ENCODE results near the gene HOXC10. TPM values are rescaled to one million over a fixed set of nuclear protein-coding genes. Genes with fewer than 3 reads are reported as not detected.

HOXC10 gene
- polyA plus RNA-seq, 1 donor (not counting 4 experiments of a cell fraction or from before 2014, with no cell fraction given) = 14.1 TPM

DNA sequence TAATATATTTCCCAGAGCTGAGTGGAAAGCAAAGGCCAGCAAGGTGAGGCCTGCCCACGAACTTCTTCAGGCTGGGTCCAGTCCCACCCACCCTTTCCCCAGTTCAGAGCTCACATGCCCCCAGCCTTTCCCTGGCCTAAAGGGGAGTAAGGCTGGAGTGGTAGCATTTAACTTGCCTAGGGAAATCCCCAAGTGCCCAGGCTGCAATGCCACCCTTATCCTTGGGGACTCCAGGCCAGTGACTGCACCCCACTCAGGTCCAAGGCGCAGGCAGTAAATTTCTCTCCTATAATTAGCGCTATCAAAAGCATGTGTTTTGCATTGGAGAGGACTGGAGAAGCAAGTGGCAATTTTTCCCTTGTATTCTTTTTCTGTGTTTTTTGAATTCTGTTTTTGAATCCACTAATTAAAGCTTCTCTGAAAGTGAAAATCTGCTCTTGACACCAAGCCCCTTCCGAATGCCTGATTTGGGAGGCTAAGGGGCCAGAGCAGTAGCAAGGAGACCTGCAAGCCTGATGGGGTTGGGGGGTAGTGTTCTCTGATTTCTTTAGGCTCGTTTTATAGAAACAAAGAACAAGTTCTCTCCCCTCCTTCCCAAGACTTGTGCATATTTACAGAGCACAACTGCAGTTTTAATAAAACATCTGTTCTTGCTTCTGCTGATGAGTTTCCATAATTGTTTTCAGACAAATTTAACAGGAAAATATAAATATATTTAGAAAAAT lies 39.8 kb downstream of the HOXC10 start:
- DNase-seq (ENCODE audit: low read depth, low spot score) (no peak), FAIRE-seq (no peak)
- Histone ChIP-seq H4K20me1 (ENCODE audit: control insufficient read depth, extremely low read depth, insufficient read depth, low read length) (no peaks in the 10 kb centered on the region), H3K9ac (ENCODE audit: control insufficient read depth, extremely low read depth, insufficient read depth, low read length) (peak overlapping the region; percentile 71), H3K79me2 (ENCODE audit: control insufficient read depth, insufficient read depth, low read length) (peaks cover 89% of the 10 kb centered on the region), H3K4me1 (ENCODE audit: control insufficient read depth, extremely low read depth, insufficient read depth, low read length) (peaks cover 74% of the 10 kb centered on the region), H3K27me3 (ENCODE audit: control insufficient read depth, extremely low read depth, insufficient read depth, low read length) (no peaks in the 10 kb centered on the region), H3K9me3 (ENCODE audit: control insufficient read depth, low read depth, low read length) (no peaks in the 10 kb centered on the region), H2AFZ (ENCODE audit: control insufficient read depth, low read length) (no peak overlapping the region), H3K9me1 (ENCODE audit: control insufficient read depth, extremely low read depth, insufficient read depth, low read length) (no peaks in the 10 kb centered on the region), H3K4me2 (ENCODE audit: control insufficient read depth, extremely low read depth, insufficient read depth, low read depth, low read length) (peak overlapping the region; percentile 98), H3K27ac (ENCODE audit: control insufficient read depth, insufficient read depth, low read length) (peak overlapping the region; percentile 98), H3K4me3 (ENCODE audit: control insufficient read depth in 2 of 3, extremely low read depth in 1 of 3, insufficient read depth in 2 of 3, low read depth in 1 of 3, low read length in 3 of 3) (peak overlapping the region in 2 of 3 experiments; percentile 55 to 63), H3K36me3 (ENCODE audit: control insufficient read depth in 2 of 2, extremely low read depth in 1 of 2, insufficient read depth in 2 of 2, low read length in 2 of 2) (no peaks in the 10 kb centered on the region)
- no peak for TF ChIP-seq EZH2 (IDR thresholded peaks at IDR 0.05; ENCODE audit: low read length)
- TF ChIP-seq, protein P1, sequence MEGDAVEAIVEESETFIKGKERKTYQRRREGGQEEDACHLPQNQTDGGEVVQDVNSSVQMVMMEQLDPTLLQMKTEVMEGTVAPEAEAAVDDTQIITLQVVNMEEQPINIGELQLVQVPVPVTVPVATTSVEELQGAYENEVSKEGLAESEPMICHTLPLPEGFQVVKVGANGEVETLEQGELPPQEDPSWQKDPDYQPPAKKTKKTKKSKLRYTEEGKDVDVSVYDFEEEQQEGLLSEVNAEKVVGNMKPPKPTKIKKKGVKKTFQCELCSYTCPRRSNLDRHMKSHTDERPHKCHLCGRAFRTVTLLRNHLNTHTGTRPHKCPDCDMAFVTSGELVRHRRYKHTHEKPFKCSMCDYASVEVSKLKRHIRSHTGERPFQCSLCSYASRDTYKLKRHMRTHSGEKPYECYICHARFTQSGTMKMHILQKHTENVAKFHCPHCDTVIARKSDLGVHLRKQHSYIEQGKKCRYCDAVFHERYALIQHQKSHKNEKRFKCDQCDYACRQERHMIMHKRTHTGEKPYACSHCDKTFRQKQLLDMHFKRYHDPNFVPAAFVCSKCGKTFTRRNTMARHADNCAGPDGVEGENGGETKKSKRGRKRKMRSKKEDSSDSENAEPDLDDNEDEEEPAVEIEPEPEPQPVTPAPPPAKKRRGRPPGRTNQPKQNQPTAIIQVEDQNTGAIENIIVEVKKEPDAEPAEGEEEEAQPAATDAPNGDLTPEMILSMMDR (optimal IDR thresholded peaks at IDR 0.05 in 1 of 3, IDR thresholded peaks at IDR 0.05 in 1 of 3, conservative IDR thresholded peaks at IDR 0.05 in 1 of 3; ENCODE audit: extremely low read depth in 1 of 3, insufficient read depth in 2 of 3, low read length in 3 of 3) = no peak
- dilution Hi-C loops (cut with MboI; ENCODE audit: extremely low pct_ligation_motif_present, low sequenced_read_pairs) = no loop called here

DNA sequence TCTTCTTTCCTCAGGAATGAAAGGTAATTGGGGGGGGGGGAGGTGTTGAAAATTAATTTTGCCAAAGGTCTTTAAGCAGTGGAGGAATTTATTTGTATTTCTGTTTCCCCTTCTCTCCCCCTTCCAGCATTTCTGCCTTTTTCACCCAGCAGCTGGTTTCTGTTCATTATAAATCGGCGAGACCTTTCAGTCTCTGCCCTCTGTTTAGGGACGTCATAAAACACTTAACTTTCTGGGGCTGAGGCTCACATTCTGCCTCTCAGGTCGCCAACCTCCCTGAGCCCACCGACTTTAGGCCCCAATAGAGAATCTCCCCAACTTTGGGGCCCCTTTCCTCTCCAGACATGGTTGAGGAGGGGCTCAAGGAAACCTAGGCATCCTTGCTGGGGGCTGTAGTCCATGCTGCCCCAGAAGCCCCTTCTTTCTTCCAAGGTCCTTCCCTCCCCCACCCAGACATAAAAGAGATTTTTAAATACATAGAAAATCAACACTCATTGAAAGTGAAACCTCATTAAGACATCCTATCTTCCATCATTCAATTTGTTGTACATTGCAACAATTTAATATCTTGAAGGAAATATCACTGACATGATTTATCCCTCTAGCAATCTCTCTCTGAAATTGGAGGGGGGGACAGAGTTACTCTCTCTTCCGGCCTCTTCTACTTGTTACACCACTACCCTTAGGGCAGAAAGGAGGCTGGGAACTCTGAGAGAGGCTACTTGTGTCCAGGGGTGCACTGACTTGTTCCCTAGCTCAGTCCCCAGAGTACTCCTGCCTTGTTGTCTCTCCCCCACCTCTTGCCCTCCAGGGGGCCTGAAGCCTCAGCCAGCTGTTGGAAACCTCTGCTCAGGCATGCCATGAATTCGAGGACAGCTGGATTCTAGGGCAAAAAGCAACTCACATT lies 40.8 kb downstream of the HOXC10 start:
- no peaks in the 10 kb centered on the region for H4K20me1 ChIP-seq (ENCODE audit: control insufficient read depth, extremely low read depth, insufficient read depth, low read length)
- H3K4me3 ChIP-seq (ENCODE audit: control insufficient read depth in 2 of 3, extremely low read depth in 1 of 3, insufficient read depth in 2 of 3, low read depth in 1 of 3, low read length in 3 of 3) = peak overlapping the region in 2 of 3 experiments; percentile 55 to 56
- peak overlapping the region; percentile 65 for H3K27ac ChIP-seq (ENCODE audit: control insufficient read depth, insufficient read depth, low read length)
- H3K27me3 ChIP-seq (ENCODE audit: control insufficient read depth, extremely low read depth, insufficient read depth, low read length) = no peaks in the 10 kb centered on the region
- no peaks in the 10 kb centered on the region for H3K9me1 ChIP-seq (ENCODE audit: control insufficient read depth, extremely low read depth, insufficient read depth, low read length)
- peaks cover 0 to 1% of the 10 kb centered on the region in 2 experiments for H3K36me3 ChIP-seq (ENCODE audit: control insufficient read depth in 2 of 2, extremely low read depth in 1 of 2, insufficient read depth in 2 of 2, low read length in 2 of 2)
- peaks cover 66% of the 10 kb centered on the region for H3K4me1 ChIP-seq (ENCODE audit: control insufficient read depth, extremely low read depth, insufficient read depth, low read length)
- peak overlapping the region; percentile 71 for H3K9ac ChIP-seq (ENCODE audit: control insufficient read depth, extremely low read depth, insufficient read depth, low read length)
- H3K9me3 ChIP-seq (ENCODE audit: control insufficient read depth, low read depth, low read length) = no peaks in the 10 kb centered on the region
- H3K4me2 ChIP-seq (ENCODE audit: control insufficient read depth, extremely low read depth, insufficient read depth, low read depth, low read length) = peak overlapping the region; percentile 98
- peaks cover 82% of the 10 kb centered on the region for H3K79me2 ChIP-seq (ENCODE audit: control insufficient read depth, insufficient read depth, low read length)
- DNase-seq (ENCODE audit: low read depth, low spot score) (no peak), FAIRE-seq (no peak)
- TF ChIP-seq EZH2 (IDR thresholded peaks at IDR 0.05; ENCODE audit: low read length) = no peak
- TF ChIP-seq, protein P1 (optimal IDR thresholded peaks at IDR 0.05 in 1 of 3, IDR thresholded peaks at IDR 0.05 in 1 of 3, conservative IDR thresholded peaks at IDR 0.05 in 1 of 3; ENCODE audit: extremely low read depth in 1 of 3, insufficient read depth in 2 of 3, low read length in 3 of 3) = no peak
- dilution Hi-C loops (cut with MboI; ENCODE audit: extremely low pct_ligation_motif_present, low sequenced_read_pairs) = no loop called here
- H2AFZ ChIP-seq (ENCODE audit: control insufficient read depth, low read length) = no peak overlapping the region

All from keratinocyte (primary cell).